Measurements from ENCODE around the gene CYB561D1. TPM values are rescaled to one million over a fixed set of nuclear protein-coding genes. Genes with fewer than 3 reads are reported as not detected.
A peak's percentile ranks its signal among the peaks of the same experiment; 100 is the strongest.

CYB561D1 gene
- total and polyA plus RNA-seq, 9 of the 15 experiments (the other 6 are each of a cell fraction or from before 2014, with no cell fraction given), result 0.71 to 7.2 (median 3.5) TPM

GRCh38 chr1:109490029-109490933, 3.6 kb upstream of the CYB561D1 start:
- peaks cover 13 to 23% of the 10 kb centered on the region in 2 experiments; a peak in 4 of 5 replicates for H3K4me1 ChIP-seq (replicated peaks in 1 of 2; ENCODE audit: control insufficient read depth in 2 of 2, insufficient read depth in 2 of 2, low read length in 2 of 2)
- FAIRE-seq (peak; percentile 89), DNase-seq (ENCODE audit: extremely low read depth in 1 of 4, low spot score in 3 of 4) (peak; percentile 67 to 79 (median 70)), ATAC-seq (peak; percentile 67)
- POLR2A ChIA-PET, result interaction anchor here (0.6 to 1.9 kb wide), 9 partner anchors 22 to 760 kb away, joined by 3 to 17 read pairs (median 3); partner anchors contain the start of gene GNAI3
- BruUV-seq (replicated peaks), result no TSS peak
- peaks cover 5% of the 10 kb centered on the region; the same call in 1 of the 3 replicates for H3K79me2 ChIP-seq (ENCODE audit: control insufficient read depth, insufficient read depth, low read length)
- no peaks in the 10 kb centered on the region for H3K27me3 ChIP-seq (ENCODE audit: control insufficient read depth in 2 of 2, insufficient read depth in 2 of 2, low read length in 2 of 2)
- in situ Hi-C loops (cut with MboI), result no loop called here
- no peak overlapping the region for H3K4me2 ChIP-seq (ENCODE audit: insufficient read depth, low read length)
- WGBS (ENCODE audit: insufficient coverage, low coverage, missing lambda C conversion rate), result 56% methylated on average over 11 of the region's 11 CpGs
- no peaks in the 10 kb centered on the region for H3K9me3 ChIP-seq (replicated peaks; ENCODE audit: control insufficient read depth, insufficient read depth, low read depth, low read length)
- H3K36me3 ChIP-seq (ENCODE audit: control insufficient read depth, insufficient read depth, low read length), result peaks cover 56% of the 10 kb centered on the region; the same call in 2 of the 3 replicates
- H3K27ac ChIP-seq (ENCODE audit: extremely low read depth, low read depth, low read length), result no peak overlapping the region
- H3K9me1 ChIP-seq (ENCODE audit: control insufficient read depth, insufficient read depth, low read length), result no peaks in the 10 kb centered on the region
- H3K9ac ChIP-seq (ENCODE audit: insufficient read depth in 1 of 2, low read depth in 2 of 2, low read length in 2 of 2), result 0 out of 4 replicates have a peak overlapping the region, but pooled peaks of 1 of the 2 experiments have one; percentile 0
- intact Hi-C loops (cut with micrococcal nuclease), result loop anchor here (1.0 to 5.0 kb wide), 2 partner anchors 42 to 213 kb away; no protein-coding TSS in a partner anchor
- H4K20me1 ChIP-seq (replicated peaks; ENCODE audit: control insufficient read depth, insufficient read depth, low read length), result no peaks in the 10 kb centered on the region
- CTCF ChIA-PET (ENCODE audit: low intra/inter-chr PET ratio), result interaction anchor here (0.6 to 6.9 kb wide), 3 partner anchors 42 to 88 kb away, joined by 3 to 131 read pairs (median 3); no protein-coding TSS in a partner anchor
- H3K4me3 ChIP-seq, result no peak overlapping the region
- no peak overlapping the region for H2AFZ ChIP-seq (ENCODE audit: low read depth, low read length)
- no peak for TF ChIP-seq ZNF57 (CRISPR knock-in tag; IDR thresholded peaks at IDR 0.05)
- no peak for TF ChIP-seq ZC3H4 (CRISPR knock-in tag; IDR thresholded peaks at IDR 0.05; ENCODE audit: borderline replicate concordance)
- TF ChIP-seq LCOR (CRISPR knock-in tag; IDR thresholded peaks at IDR 0.05), result no peak
- TF ChIP-seq DEAF1 (CRISPR knock-in tag; IDR thresholded peaks at IDR 0.05), result peak; percentile 54; the same call in 1 of the 2 replicates
- peak; percentile 83 for TF ChIP-seq SMC3 (conservative IDR thresholded peaks at IDR 0.05; ENCODE audit: insufficient read depth, low read depth, low read length)
- no peak for TF ChIP-seq TCF7 (IDR thresholded peaks at IDR 0.05; ENCODE audit: borderline replicate concordance)
- TF ChIP-seq STAT6 (CRISPR knock-in tag; IDR thresholded peaks at IDR 0.05), result 0 out of 2 replicates have a peak, but pooled peaks have one; percentile 61
- TF ChIP-seq CHD4 (IDR thresholded peaks at IDR 0.05; ENCODE audit: insufficient read depth, insufficient replicate concordance, low read depth, low read length, poor library complexity, severe bottlenecking), result no peak
- no peak for TF ChIP-seq PURB (CRISPR knock-in tag; IDR thresholded peaks at IDR 0.05; ENCODE audit: low read depth)
- no peak for TF ChIP-seq SNIP1 (IDR thresholded peaks at IDR 0.05; ENCODE audit: low read depth)
- no peak for TF ChIP-seq EP300 (IDR thresholded peaks at IDR 0.05; ENCODE audit: low read length)
- no peak for TF ChIP-seq ZNF79 (CRISPR knock-in tag; IDR thresholded peaks at IDR 0.05; ENCODE audit: low read depth)
- TF ChIP-seq ZNF277 (CRISPR knock-in tag; IDR thresholded peaks at IDR 0.05; ENCODE audit: borderline replicate concordance), result no peak

All from K562 (cell line).